OCI-LY7 (cell line): ENCODE measurements around the gene IL4I1. TPM values are rescaled to one million over a fixed set of nuclear protein-coding genes. Genes with fewer than 3 reads are reported as not detected.

ENCODE experiments used
- BruUV-seq: library from RNA; stranded (reverse); fragments of 400-500 nt; replicated peaks from 2 replicates; lab custom pipeline; 2021; lab: Mats Ljungman, UMichigan
- CTCF ChIA-PET: fragments of 300-600 bp; sonication (Branson Sonifier 250); formaldehyde crosslinking; loops from one replicate; lab custom pipeline; 2022; ENCODE audit warnings: antibody characterized with exemption; ENCODE audit not compliant: unreplicated experiment; lab: Charles Lee
- POLR2A ChIA-PET: fragments of 300-600 bp; sonication (Branson Sonifier 250); formaldehyde crosslinking; loops from one replicate; lab custom pipeline; 2022; ENCODE audit warnings: antibody characterized with exemption; lab: Charles Lee
- DNase-seq: peaks from one replicate; pipeline ENCODE4 v3.0.0-alpha.2; 2015; ENCODE audit warnings: low spot score
- H2AFZ ChIP-seq: fragments of 200-600 bp; sonication (generic), shearing (Covaris generic); 2 replicates; pipeline ENCODE4 v1.6.1; 2014; ENCODE audit warnings: mild to moderate bottlenecking, antibody characterized with exemption, low read length, moderate library complexity
- H3K27ac ChIP-seq: fragments of 200-600 bp; sonication (generic); 2 replicates; pipeline ENCODE4 v1.5.1; 2014; ENCODE audit warnings: mixed run types, low read depth, mild to moderate bottlenecking, moderate library complexity, low read length, inconsistent platforms; ENCODE audit not compliant: poor library complexity, severe bottlenecking
- H3K36me3 ChIP-seq: fragments of 200-600 bp; sonication (generic); 2 replicates; pipeline ENCODE4 v1.6.1; 2014; ENCODE audit warnings: mild to moderate bottlenecking, antibody characterized with exemption, low read length, moderate library complexity, mixed read lengths; ENCODE audit not compliant: insufficient read depth
- H3K4me1 ChIP-seq: fragments of 200-600 bp; sonication (generic); 2 replicates; pipeline ENCODE4 v1.5.1; 2014; ENCODE audit warnings: mild to moderate bottlenecking, low read length; ENCODE audit not compliant: insufficient read depth, poor library complexity, severe bottlenecking
- H3K4me2 ChIP-seq: fragments of 200-600 bp; sonication (generic); 2 replicates; pipeline ENCODE4 v1.6.1; 2014; ENCODE audit warnings: mild to moderate bottlenecking, low read length
- H3K4me3 ChIP-seq: fragments of 200-600 bp; sonication (generic); 2 replicates; pipeline ENCODE4 v1.5.1; 2014; ENCODE audit warnings: mild to moderate bottlenecking, low read depth, low read length; ENCODE audit not compliant: poor library complexity, severe bottlenecking
- H3K79me2 ChIP-seq: fragments of 200-600 bp; sonication (generic); 2 replicates; pipeline ENCODE4 v1.6.1; 2016; ENCODE audit warnings: low read depth, mild to moderate bottlenecking, low read length, moderate library complexity, mixed read lengths; ENCODE audit not compliant: insufficient read depth
- H3K9me2 ChIP-seq: fragments of 200-600 bp; sonication (generic); 2 replicates; pipeline ENCODE4 v1.6.1; 2016; ENCODE audit warnings: mild to moderate bottlenecking, low read length, mixed read lengths; ENCODE audit not compliant: insufficient read depth
- H3K9me3 ChIP-seq: fragments of 200-600 bp; sonication (generic); 2 replicates; pipeline ENCODE4 v1.6.1; 2014; ENCODE audit warnings: mild to moderate bottlenecking, mixed run types, low read length, mixed read lengths
- H4K20me1 ChIP-seq: fragments of 200-600 bp; sonication (generic); 2 replicates; pipeline ENCODE4 v1.6.1; 2014; ENCODE audit warnings: mild to moderate bottlenecking, antibody characterized with exemption, low read length, moderate library complexity, mixed read lengths; ENCODE audit not compliant: insufficient read depth
- EZH2phosphoT487 ChIP-seq: fragments of 200-600 bp; sonication (generic); IDR thresholded peaks from 2 replicates; pipeline ENCODE4 v1.6.1; 2018; ENCODE audit warnings: low read depth, borderline replicate concordance, mild to moderate bottlenecking, mixed run types, antibody characterized with exemption, low read length, moderate library complexity, mixed read lengths
- intact Hi-C: fragments of 100-400 bp; cut with micrococcal nuclease; formaldehyde crosslinking; loops from one replicate; pipeline ENCODE4 v1.10.0; 2022; ENCODE audit not compliant: unreplicated experiment
- total RNA-seq, 2 experiments: library from RNA; depleted of rRNA in 1 of 2; stranded (reverse); fragments of >200 nt in 1 of 2; shearing (Covaris generic) in 1 of 2; gene quantifications; 2 replicates each; pipeline ENCODE4 v1.2.3, GENCODE V29; 2014 to 2022
- TF ChIP-seq, protein P1 (sequence below): fragments of 200-600 bp; sonication (generic); conservative IDR thresholded peaks from 2 replicates; pipeline ENCODE4 v1.5.1; 2014; ENCODE audit warnings: mild to moderate bottlenecking, antibody characterized with exemption, low read length, moderate library complexity, mixed read lengths

The IL4I1 gene
- total RNA-seq, 2 experiments from 2014 or later: 0.25 to 1.7 TPM

GRCh38 chr19:49908480-49909420 is 12.1 kb upstream of the IL4I1 start:
- Histone ChIP-seq H3K27ac (no peak overlapping the region), H3K4me3 (no peak overlapping the region), H3K9me3 (no peaks in the 10 kb centered on the region), H3K4me1 (peaks cover 46% of the 10 kb centered on the region), H3K36me3 (peaks cover 79% of the 10 kb centered on the region), H2AFZ (no peak overlapping the region), H3K9me2 (no peaks in the 10 kb centered on the region), H4K20me1 (peaks cover 10% of the 10 kb centered on the region; the same call in 1 of the 2 replicates), H3K4me2 (no peak overlapping the region), H3K79me2 (peaks cover 13% of the 10 kb centered on the region; the same call in 1 of the 2 replicates)
- CTCF ChIA-PET: no interaction called here
- TF ChIP-seq EZH2phosphoT487: no peak
- TF ChIP-seq, protein P1, sequence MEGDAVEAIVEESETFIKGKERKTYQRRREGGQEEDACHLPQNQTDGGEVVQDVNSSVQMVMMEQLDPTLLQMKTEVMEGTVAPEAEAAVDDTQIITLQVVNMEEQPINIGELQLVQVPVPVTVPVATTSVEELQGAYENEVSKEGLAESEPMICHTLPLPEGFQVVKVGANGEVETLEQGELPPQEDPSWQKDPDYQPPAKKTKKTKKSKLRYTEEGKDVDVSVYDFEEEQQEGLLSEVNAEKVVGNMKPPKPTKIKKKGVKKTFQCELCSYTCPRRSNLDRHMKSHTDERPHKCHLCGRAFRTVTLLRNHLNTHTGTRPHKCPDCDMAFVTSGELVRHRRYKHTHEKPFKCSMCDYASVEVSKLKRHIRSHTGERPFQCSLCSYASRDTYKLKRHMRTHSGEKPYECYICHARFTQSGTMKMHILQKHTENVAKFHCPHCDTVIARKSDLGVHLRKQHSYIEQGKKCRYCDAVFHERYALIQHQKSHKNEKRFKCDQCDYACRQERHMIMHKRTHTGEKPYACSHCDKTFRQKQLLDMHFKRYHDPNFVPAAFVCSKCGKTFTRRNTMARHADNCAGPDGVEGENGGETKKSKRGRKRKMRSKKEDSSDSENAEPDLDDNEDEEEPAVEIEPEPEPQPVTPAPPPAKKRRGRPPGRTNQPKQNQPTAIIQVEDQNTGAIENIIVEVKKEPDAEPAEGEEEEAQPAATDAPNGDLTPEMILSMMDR: no peak
- intact Hi-C loops: no loop called here
- POLR2A ChIA-PET: interaction anchor here (1.3 kb wide), 1 partner anchor 21 kb away, joined by 3 read pairs; the partner anchor contains the start of gene NUP62
- DNase-seq: no peak
- BruUV-seq: no TSS peak

GRCh38 chr19:49907745-49908446 is 11.2 kb upstream of the IL4I1 start:
- TF ChIP-seq, protein P1: no peak
- no peak for TF ChIP-seq EZH2phosphoT487
- no peak for DNase-seq
- Histone ChIP-seq H3K79me2 (peaks cover 13% of the 10 kb centered on the region; the same call in 1 of the 2 replicates), H2AFZ (no peak overlapping the region), H3K4me1 (peaks cover 52% of the 10 kb centered on the region), H3K4me2 (no peak overlapping the region), H3K9me3 (no peaks in the 10 kb centered on the region), H3K27ac (no peak overlapping the region), H3K9me2 (no peaks in the 10 kb centered on the region), H4K20me1 (peaks cover 10% of the 10 kb centered on the region; the same call in 1 of the 2 replicates), H3K36me3 (peaks cover 71% of the 10 kb centered on the region), H3K4me3 (no peak overlapping the region)
- intact Hi-C loops: no loop called here
- ChIA-PET POLR2A (interaction anchor here (1.3 kb wide), 1 partner anchor 22 kb away, joined by 3 read pairs; the partner anchor contains the start of gene NUP62), CTCF (no interaction called here)
- BruUV-seq: no TSS peak
